ENCODE results near the gene SNX21.
"Not testable (repeated sequence)": the region's sequence is repeated elsewhere in the genome, so short reads cannot be mapped to it uniquely, and the experiment has no call there.

The SNX21 gene

DNA sequence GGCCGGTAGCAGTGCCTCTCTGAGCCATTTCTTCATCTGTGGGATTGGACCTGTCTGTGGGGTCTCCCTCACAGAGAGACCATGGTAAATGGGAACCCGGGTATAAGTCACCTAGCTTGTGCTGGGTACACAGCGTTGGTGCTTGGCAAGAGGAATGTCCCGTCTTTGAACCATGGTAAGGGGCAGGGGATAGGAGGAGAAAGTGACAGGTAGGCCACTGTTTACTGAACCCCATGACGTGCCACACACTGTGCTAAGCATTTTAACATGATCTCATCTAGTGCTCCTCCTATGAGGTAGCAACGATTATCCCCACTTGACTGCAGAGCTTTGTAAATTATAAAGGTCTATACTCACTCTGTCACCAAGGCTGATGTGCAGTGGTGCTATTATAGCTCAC, 5.9 kb upstream of the SNX21 start:
- no peak for TF ChIP-seq Cebpa-rat (IDR thresholded peaks at IDR 0.05)
- peaks cover 0 to 13% (median 0%) of the 10 kb centered on the region in 11 experiments; a peak in 4 of 22 replicates for H4K20me1 ChIP-seq
- H3K4me3 ChIP-seq, result no peak overlapping the region
- no peaks in the 10 kb centered on the region for H3K9me3 ChIP-seq (replicated peaks in 1 of 11)
- no peak overlapping the region for H3K4me2 ChIP-seq
- no peak overlapping the region for H3K27ac ChIP-seq
- no peak overlapping the region for H3K9ac ChIP-seq
- peaks cover 18 to 42% (median 32%) of the 10 kb centered on the region in 11 experiments for H3K27me3 ChIP-seq
- no peaks in the 10 kb centered on the region for H3K36me3 ChIP-seq
- H3K4me1 ChIP-seq, result peaks cover 6 to 29% (median 16%) of the 10 kb centered on the region in 10 experiments; a peak in 19 of 20 replicates

- Histone ChIP-seq H3K36me3 (no peaks in the 10 kb centered on the region), H3K4me3 (no peak overlapping the region), H3K9ac (no peak overlapping the region), H3K4me1 (peaks cover 11 to 31% (median 15%) of the 10 kb centered on the region in 10 experiments; a peak in 19 of 20 replicates), H3K9me3 (replicated peaks in 1 of 11) (no peaks in the 10 kb centered on the region), H4K20me1 (peaks cover 0 to 6% (median 0%) of the 10 kb centered on the region in 11 experiments; a peak in 2 of 22 replicates), H3K4me2 (no peak overlapping the region), H3K27me3 (peaks cover 9 to 42% (median 32%) of the 10 kb centered on the region in 11 experiments), H3K27ac (no peak overlapping the region)
- TF ChIP-seq Cebpa-rat (IDR thresholded peaks at IDR 0.05), result no peak
These were observed 5.0 kb upstream of the SNX21 start for GRCh38 chr20:45828589-45828988.

- H3K9ac ChIP-seq; H3K27ac ChIP-seq; H3K36me3 ChIP-seq; H3K9me3 ChIP-seq (replicated peaks in 1 of 11); H3K4me2 ChIP-seq; H3K4me3 ChIP-seq; H4K20me1 ChIP-seq: not testable (repeated sequence)
- H3K27me3 ChIP-seq, result peaks cover 0 to 42% (median 30%) of the 10 kb centered on the region in 11 experiments; a peak in 19 of 22 replicates
- H3K4me1 ChIP-seq, result peaks cover 11 to 35% (median 16%) of the 10 kb centered on the region in 10 experiments
These were observed 3.9 kb upstream of the SNX21 start for GRCh38 chr20:45829673-45830106.

DNA sequence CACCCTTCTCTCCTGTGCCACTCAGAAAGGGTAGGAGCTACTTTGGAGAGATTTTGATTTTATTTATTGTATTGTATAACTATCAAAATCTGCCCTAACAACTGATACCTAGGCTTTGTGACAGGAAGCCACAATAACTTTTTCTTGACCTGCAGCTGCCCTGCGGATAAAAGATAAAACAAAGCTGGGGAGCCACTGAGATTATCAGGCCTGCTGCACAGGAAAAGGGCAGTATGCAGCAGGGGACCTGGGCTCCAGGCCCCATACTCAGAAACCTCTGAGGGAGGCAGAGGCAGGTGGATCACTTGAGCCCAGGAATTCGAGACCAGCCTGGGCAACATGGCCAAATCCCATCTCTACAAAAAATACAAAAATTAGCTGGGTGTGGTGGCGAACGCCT, 980 bp upstream of the SNX21 start:
- no peaks in the 10 kb centered on the region for H3K9me3 ChIP-seq (replicated peaks in 1 of 11)
- peaks cover 11 to 51% (median 16%) of the 10 kb centered on the region in 10 experiments for H3K4me1 ChIP-seq
- H4K20me1 ChIP-seq, result 0 out of 22 replicates have a peak, but pooled peaks cover 0 to 4% (median 0%) of the 10 kb centered on the region in 11 experiments
- H3K27me3 ChIP-seq, result peaks cover 0 to 31% (median 24%) of the 10 kb centered on the region in 11 experiments; a peak in 19 of 22 replicates
- peak overlapping the region in 7 of 11 experiments; percentile 88 to 99 (median 98); a peak in 9 of 22 replicates for H3K4me2 ChIP-seq
- peak overlapping the region in 2 of 11 experiments; percentile 73 to 78; a peak in 1 of 22 replicates for H3K9ac ChIP-seq
- peak overlapping the region in 1 of 11 experiments; percentile 74; a peak in 1 of 22 replicates for H3K27ac ChIP-seq
- no peaks in the 10 kb centered on the region for H3K36me3 ChIP-seq
- no peak for TF ChIP-seq Cebpa-rat (IDR thresholded peaks at IDR 0.05)
- no peak overlapping the region for H3K4me3 ChIP-seq

DNA sequence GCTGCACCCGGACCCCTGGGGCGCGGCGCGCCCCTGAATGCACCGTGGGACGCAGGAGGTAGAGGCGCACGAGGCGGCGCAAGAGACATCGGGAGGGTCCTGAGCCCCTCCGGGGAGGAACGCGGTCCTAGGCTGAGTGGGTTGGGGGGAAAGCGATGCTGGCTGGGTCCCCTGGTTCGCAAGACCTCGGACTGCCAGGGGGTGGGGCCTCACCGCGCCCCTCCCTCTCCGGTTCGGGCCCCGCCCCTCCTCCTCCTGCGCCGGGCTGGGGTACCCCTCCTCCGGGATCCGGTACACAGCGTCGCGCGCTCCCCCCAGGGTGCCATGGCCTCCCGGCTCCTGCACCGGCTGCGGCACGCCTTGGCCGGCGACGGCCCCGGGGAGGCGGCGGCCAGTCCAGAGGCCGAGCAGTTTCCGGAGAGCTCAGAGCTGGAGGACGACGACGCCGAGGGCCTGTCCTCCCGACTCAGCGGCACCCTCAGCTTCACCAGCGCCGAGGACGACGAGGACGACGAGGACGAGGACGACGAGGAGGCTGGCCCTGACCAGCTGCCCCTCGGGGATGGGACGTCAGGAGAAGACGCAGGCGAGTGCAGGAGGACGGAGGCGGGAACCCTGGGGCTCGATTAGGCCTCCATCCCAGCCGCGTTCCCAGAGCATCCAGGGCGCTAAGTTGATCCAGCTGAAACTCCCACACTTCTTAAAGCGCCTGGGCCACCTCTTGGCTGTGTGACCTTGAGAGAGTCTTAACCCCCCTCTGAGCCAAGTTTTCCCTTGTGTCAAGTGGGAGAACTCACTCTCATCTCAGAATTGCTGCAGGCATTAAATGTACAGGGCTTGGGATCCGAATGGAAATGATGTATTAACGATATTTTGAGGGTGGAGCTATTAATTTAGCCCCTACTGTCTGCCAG, 541 bp downstream of the SNX21 start:
- peak overlapping the region; percentile 88 to 99 (median 97) for H3K4me2 ChIP-seq
- H3K4me3 ChIP-seq, result peak overlapping the region; percentile 50 to 71 (median 59)
- H3K27me3 ChIP-seq, result peaks cover 0 to 31% (median 24%) of the 10 kb centered on the region in 11 experiments; a peak in 19 of 22 replicates
- peaks cover 11 to 51% (median 16%) of the 10 kb centered on the region in 10 experiments for H3K4me1 ChIP-seq
- H3K9ac ChIP-seq, result peak overlapping the region; percentile 60 to 81 (median 72)
- no peaks in the 10 kb centered on the region for H3K9me3 ChIP-seq (replicated peaks in 1 of 11)
- H4K20me1 ChIP-seq, result 0 out of 22 replicates have a peak, but pooled peaks cover 0 to 4% (median 0%) of the 10 kb centered on the region in 11 experiments
- H3K27ac ChIP-seq, result peak overlapping the region; percentile 19 to 74 (median 57); a peak in 19 of 22 replicates
- 0 out of 22 replicates have a peak, but pooled peaks cover 0 to 8% (median 0%) of the 10 kb centered on the region in 11 experiments for H3K36me3 ChIP-seq
- TF ChIP-seq Cebpa-rat (IDR thresholded peaks at IDR 0.05), result no peak

DNA sequence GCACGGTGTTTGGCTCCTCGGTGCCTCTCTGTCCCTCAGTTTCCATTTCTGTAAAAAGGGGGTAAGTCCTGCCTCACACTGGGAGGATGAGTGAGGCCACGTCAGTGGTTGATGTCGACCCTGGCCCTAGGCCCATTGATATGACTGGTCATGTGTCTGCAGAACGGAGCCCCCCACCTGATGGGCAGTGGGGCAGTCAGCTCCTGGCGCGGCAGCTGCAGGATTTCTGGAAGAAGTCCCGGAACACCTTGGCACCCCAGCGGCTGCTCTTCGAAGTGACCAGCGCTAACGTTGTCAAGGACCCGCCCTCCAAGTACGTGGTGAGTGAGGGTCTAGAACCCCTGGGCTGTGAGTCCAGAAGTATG, 1.2 kb downstream of the SNX21 start:
- peaks cover 0 to 31% (median 24%) of the 10 kb centered on the region in 11 experiments; a peak in 19 of 22 replicates for H3K27me3 ChIP-seq
- H3K4me2 ChIP-seq, result peak overlapping the region in 5 of 11 experiments; percentile 10 to 99 (median 98); a peak in 5 of 22 replicates
- peaks cover 11 to 51% (median 16%) of the 10 kb centered on the region in 10 experiments for H3K4me1 ChIP-seq
- H4K20me1 ChIP-seq, result 0 out of 22 replicates have a peak, but pooled peaks cover 0 to 4% (median 0%) of the 10 kb centered on the region in 11 experiments
- H3K9ac ChIP-seq, result no peak overlapping the region
- no peak for TF ChIP-seq Cebpa-rat (IDR thresholded peaks at IDR 0.05)
- no peak overlapping the region for H3K27ac ChIP-seq
- H3K9me3 ChIP-seq (replicated peaks in 1 of 11), result no peaks in the 10 kb centered on the region
- peaks cover 0 to 8% (median 0%) of the 10 kb centered on the region in 11 experiments; a peak in 1 of 22 replicates for H3K36me3 ChIP-seq
- H3K4me3 ChIP-seq, result no peak overlapping the region

- peaks cover 11 to 51% (median 16%) of the 10 kb centered on the region in 10 experiments for H3K4me1 ChIP-seq
- no peak overlapping the region for H3K27ac ChIP-seq
- no peak overlapping the region for H3K9ac ChIP-seq
- H3K36me3 ChIP-seq, result peaks cover 0 to 12% (median 0%) of the 10 kb centered on the region in 11 experiments; a peak in 3 of 22 replicates
- H3K4me2 ChIP-seq, result peak overlapping the region in 2 of 11 experiments; percentile 98 to 99; a peak in 4 of 22 replicates
- peaks cover 0 to 31% (median 24%) of the 10 kb centered on the region in 11 experiments; a peak in 19 of 22 replicates for H3K27me3 ChIP-seq
- H3K4me3 ChIP-seq, result no peak overlapping the region
- no peak for TF ChIP-seq Cebpa-rat (IDR thresholded peaks at IDR 0.05)
- peaks cover 0 to 4% (median 0%) of the 10 kb centered on the region in 11 experiments; a peak in 1 of 22 replicates for H4K20me1 ChIP-seq
- no peaks in the 10 kb centered on the region for H3K9me3 ChIP-seq (replicated peaks in 1 of 11)
These were observed 1.7 kb downstream of the SNX21 start for GRCh38 chr20:45835329-45835765.

GRCh38 chr20:45835825-45836224, 2.2 kb downstream of the SNX21 start:
- peaks cover 0 to 31% (median 24%) of the 10 kb centered on the region in 11 experiments; a peak in 19 of 22 replicates for H3K27me3 ChIP-seq
- H3K4me3 ChIP-seq, result no peak overlapping the region
- peaks cover 11 to 51% (median 16%) of the 10 kb centered on the region in 10 experiments for H3K4me1 ChIP-seq
- peaks cover 0 to 4% (median 0%) of the 10 kb centered on the region in 11 experiments; a peak in 2 of 22 replicates for H4K20me1 ChIP-seq
- H3K4me2 ChIP-seq, result peak overlapping the region in 2 of 11 experiments; percentile 28 to 98; a peak in 4 of 22 replicates
- no peak overlapping the region for H3K9ac ChIP-seq
- no peak overlapping the region for H3K27ac ChIP-seq
- peaks cover 0 to 16% (median 1%) of the 10 kb centered on the region in 11 experiments; a peak in 8 of 22 replicates for H3K36me3 ChIP-seq
- no peak for TF ChIP-seq Cebpa-rat (IDR thresholded peaks at IDR 0.05)
- H3K9me3 ChIP-seq (replicated peaks in 1 of 11), result no peaks in the 10 kb centered on the region
